CD4-positive, alpha-beta memory T cell (primary cell): ENCODE measurements around the gene BNIP2. TPM values are rescaled to one million over a fixed set of nuclear protein-coding genes. Genes with fewer than 3 reads are reported as not detected.

Experiments
- CTCF ChIA-PET: fragments of 350-600 bp; sonication (Branson Sonifier 250); formaldehyde crosslinking; loops from one replicate; lab custom pipeline; 2021; ENCODE audit warnings: inconsistent platforms; ENCODE audit not compliant: partially characterized antibody; lab: Charles Lee
- POLR2A ChIA-PET: fragments of 350-600 bp; sonication (Branson Sonifier 250); formaldehyde crosslinking; loops from one replicate; lab custom pipeline; 2021; ENCODE audit not compliant: partially characterized antibody; lab: Charles Lee
- DNase-seq, 5 donors: peaks; one replicate each; pipeline versions ENCODE4 v3.0.0 to v3.0.0-alpha.2; 2020 to 2022; ENCODE audit warnings: mixed read lengths in 1 of 5
- H3K27ac ChIP-seq: one replicate; pipeline ENCODE4 v1.7.0; 2013; ENCODE audit warnings: low read depth, low read length
- H3K27me3 ChIP-seq: 2 replicates; pipeline ENCODE4 v1.7.0; 2013; ENCODE audit warnings: mild to moderate bottlenecking, low read length, moderate library complexity; ENCODE audit not compliant: insufficient read depth
- H3K36me3 ChIP-seq: 2 replicates; pipeline ENCODE4 v1.7.0; 2013; ENCODE audit warnings: mild to moderate bottlenecking, low read length, moderate library complexity; ENCODE audit not compliant: insufficient read depth
- H3K4me1 ChIP-seq: 2 replicates; pipeline ENCODE4 v1.7.0; 2013; ENCODE audit warnings: mild to moderate bottlenecking, low read length, moderate library complexity; ENCODE audit not compliant: insufficient read depth
- H3K4me3 ChIP-seq, 2 donors: one replicate each; pipeline ENCODE4 v1.7.0; 2013; ENCODE audit warnings: low read length in 2 of 2, mild to moderate bottlenecking in 1 of 2
- H3K9me3 ChIP-seq, 2 donors: one replicate each; pipeline ENCODE4 v1.7.0; 2013; ENCODE audit warnings: low read length in 2 of 2, control low read depth in 1 of 2; ENCODE audit not compliant: control insufficient read depth in 1 of 2
- H3K27ac Mint-ChIP-seq, 7 donors: one replicate each; pipeline ENCODE4 v1.8.0; 2020 to 2021; ENCODE audit warnings: mixed read lengths in 7 of 7, mild to moderate bottlenecking in 6 of 7, inconsistent platforms in 3 of 7, moderate library complexity in 3 of 7
- H3K27me3 Mint-ChIP-seq, 2 donors: one replicate each; pipeline ENCODE4 v1.8.0; 2020 to 2021; ENCODE audit warnings: mixed read lengths in 2 of 2
- H3K36me3 Mint-ChIP-seq, 2 donors: one replicate each; pipeline ENCODE4 v1.8.0; 2020 to 2021; ENCODE audit warnings: mixed read lengths in 2 of 2, inconsistent platforms in 1 of 2, mild to moderate bottlenecking in 1 of 2
- H3K4me1 Mint-ChIP-seq, 4 donors: one replicate each; pipeline ENCODE4 v1.8.0; 2020 to 2021; ENCODE audit warnings: mixed read lengths in 4 of 4, mild to moderate bottlenecking in 1 of 4
- H3K4me3 Mint-ChIP-seq, 8 donors: one replicate each; pipeline ENCODE4 v1.8.0; 2020 to 2021; ENCODE audit warnings: mixed read lengths in 8 of 8, mild to moderate bottlenecking in 7 of 8, moderate library complexity in 6 of 8, inconsistent platforms in 3 of 8
- H3K9me3 Mint-ChIP-seq, 8 donors: one replicate each; pipeline ENCODE4 v1.8.0; 2020 to 2021; ENCODE audit warnings: mixed read lengths in 8 of 8, mild to moderate bottlenecking in 5 of 8, inconsistent platforms in 3 of 8, moderate library complexity in 1 of 8
- intact Hi-C: fragments of 100-400 bp; cut with micrococcal nuclease; formaldehyde crosslinking; loops from one replicate; pipeline ENCODE4 v1.15.1; 2023
- polyA plus RNA-seq, 2 donors: library from polyadenylated mRNA; unstranded; fragments of 300-500 nt; fragmentation: Illumina TruSeq; gene quantifications; one replicate each; pipeline ENCODE4 v1.2.3, GENCODE V29; 2021
- total RNA-seq, 2 experiments: library from RNA; stranded (reverse); gene quantifications; one replicate each; pipeline ENCODE4 v1.2.3, GENCODE V29; 2021

Gene BNIP2
- total and polyA plus RNA-seq, 4 experiments from 2014 or later = 86.9 to 138 (median 96.6) TPM

- no peak overlapping the region for H3K4me3 Mint-ChIP-seq
- intact Hi-C loops = loop anchor here (1.0 to 2.0 kb wide), 3 partner anchors 32 to 724 kb away; partner anchors contain the start of genes BNIP2, RNF111 and SLTM
- H3K36me3 Mint-ChIP-seq = peaks cover 11 to 34% of the 10 kb centered on the region in 2 donors
Observed at GRCh38 chr15:59657635-59658125, 31.4 kb downstream of the BNIP2 start.

GRCh38 chr15:59656897-59657634 is 32.1 kb downstream of the BNIP2 start, which contains the start of gene GTF2A2:
TSS of gene GTF2A2 (minus strand) at chr15:59657515. CDS start at chr15:59652277, 5,238 bp downstream.
- Histone ChIP-seq H3K36me3 (peaks cover 8% of the 10 kb centered on the region), H3K27me3 (no peaks in the 10 kb centered on the region), H3K9me3 (no peaks in the 10 kb centered on the region), H3K27ac (peak within 1 kb of the TSS; percentile 79), H3K4me3 (peak within 1 kb of the TSS; percentile 71 to 76), H3K4me1 (peaks cover 29% of the 10 kb centered on the region)
- intact Hi-C loops = loop anchor here (1.0 to 2.0 kb wide), 3 partner anchors 32 to 724 kb away; partner anchors contain the start of genes BNIP2, RNF111 and SLTM
- peak within 1 kb of the TSS in 4 of 7 donors; percentile 28 to 89 (median 51) for H3K27ac Mint-ChIP-seq
- H3K36me3 Mint-ChIP-seq = peaks cover 12 to 34% of the 10 kb centered on the region in 2 donors
- ChIA-PET CTCF (interaction anchor here (0.9 to 2.4 kb wide), 4 partner anchors 10 to 936 kb away, joined by 3 to 13 read pairs (median 5); no protein-coding TSS in a partner anchor), POLR2A (interaction anchor here (0.7 to 2.5 kb wide), 4 partner anchors 28 to 741 kb away, joined by 3 to 62 read pairs (median 4); partner anchors contain the start of genes ANXA2 and BNIP2)
- no peaks in the 10 kb centered on the region for H3K27me3 Mint-ChIP-seq
- peaks cover 0 to 1% (median 0%) of the 10 kb centered on the region in 8 donors for H3K9me3 Mint-ChIP-seq
- H3K4me1 Mint-ChIP-seq = peaks cover 10 to 16% (median 13%) of the 10 kb centered on the region in 4 donors
- DNase-seq = peak; percentile 90 to 95 (median 91)
- H3K4me3 Mint-ChIP-seq = peak within 1 kb of the TSS in 7 of 8 donors; percentile 6 to 62 (median 53)

More at GRCh38 chr15:59657635-59658125, 31.4 kb downstream of the BNIP2 start:
- peaks cover 29% of the 10 kb centered on the region for H3K4me1 ChIP-seq
- Mint-ChIP-seq H3K27ac (peak overlapping the region in 1 of 7 donors; percentile 89), H3K9me3 (no peaks in the 10 kb centered on the region), H3K27me3 (no peaks in the 10 kb centered on the region), H3K4me1 (peaks cover 9 to 15% (median 11%) of the 10 kb centered on the region in 4 donors)
- no peaks in the 10 kb centered on the region for H3K27me3 ChIP-seq
- peaks cover 14% of the 10 kb centered on the region for H3K36me3 ChIP-seq
- H3K4me3 ChIP-seq = peak overlapping the region; percentile 71 to 76
- no peak for DNase-seq
- H3K27ac ChIP-seq = peak overlapping the region; percentile 79
- no peaks in the 10 kb centered on the region for H3K9me3 ChIP-seq
- CTCF ChIA-PET = interaction anchor here (0.9 to 2.4 kb wide), 4 partner anchors 11 to 935 kb away, joined by 3 to 13 read pairs (median 5); no protein-coding TSS in a partner anchor
- POLR2A ChIA-PET = interaction anchor here (0.7 to 2.5 kb wide), 4 partner anchors 27 to 740 kb away, joined by 3 to 62 read pairs (median 4); partner anchors contain the start of genes ANXA2 and BNIP2

- Histone ChIP-seq H3K27me3 (no peaks in the 10 kb centered on the region), H3K36me3 (peaks cover 22% of the 10 kb centered on the region), H3K27ac (no peak overlapping the region), H3K9me3 (no peaks in the 10 kb centered on the region), H3K4me1 (peaks cover 29% of the 10 kb centered on the region), H3K4me3 (no peak overlapping the region)
- no peak for DNase-seq
- Mint-ChIP-seq H3K36me3 (peaks cover 18 to 33% of the 10 kb centered on the region in 2 donors), H3K27me3 (no peaks in the 10 kb centered on the region), H3K27ac (no peak overlapping the region), H3K4me1 (peaks cover 13 to 17% (median 15%) of the 10 kb centered on the region in 4 donors), H3K4me3 (no peak overlapping the region), H3K9me3 (peaks cover 0 to 1% (median 0%) of the 10 kb centered on the region in 8 donors)
- ChIA-PET CTCF (no interaction called here), POLR2A (no interaction called here)
- intact Hi-C loops = no loop called here
Observed at GRCh38 chr15:59654046-59654445, 35.1 kb downstream of the BNIP2 start.

GRCh38 chr15:59649603-59650002 is 39.5 kb downstream of the BNIP2 start:
- Mint-ChIP-seq H3K27me3 (no peaks in the 10 kb centered on the region), H3K9me3 (peaks cover 0 to 1% (median 0%) of the 10 kb centered on the region in 8 donors), H3K4me1 (peaks cover 8 to 20% (median 12%) of the 10 kb centered on the region in 4 donors), H3K27ac (peak overlapping the region in 1 of 7 donors; percentile 46), H3K36me3 (peaks cover 29 to 42% of the 10 kb centered on the region in 2 donors), H3K4me3 (no peak overlapping the region)
- intact Hi-C loops = no loop called here
- POLR2A ChIA-PET = no interaction called here
- Histone ChIP-seq H3K9me3 (no peaks in the 10 kb centered on the region), H3K4me1 (no peaks in the 10 kb centered on the region), H3K36me3 (peaks cover 30% of the 10 kb centered on the region), H3K4me3 (no peak overlapping the region), H3K27me3 (no peaks in the 10 kb centered on the region), H3K27ac (no peak overlapping the region)
- DNase-seq = no peak
- CTCF ChIA-PET = no interaction called here

- ChIA-PET POLR2A (no interaction called here), CTCF (interaction anchor here (3.0 kb wide), 1 partner anchor 10 kb away, joined by 6 read pairs; the partner anchor contains the start of gene GTF2A2)
- Histone ChIP-seq H3K4me1 (no peaks in the 10 kb centered on the region), H3K27ac (no peak overlapping the region), H3K36me3 (peaks cover 28% of the 10 kb centered on the region), H3K27me3 (no peaks in the 10 kb centered on the region), H3K4me3 (no peak overlapping the region), H3K9me3 (no peaks in the 10 kb centered on the region)
- Mint-ChIP-seq H3K27ac (no peak overlapping the region), H3K9me3 (no peaks in the 10 kb centered on the region), H3K36me3 (peaks cover 27 to 45% of the 10 kb centered on the region in 2 donors), H3K4me1 (peaks cover 7 to 16% (median 12%) of the 10 kb centered on the region in 4 donors), H3K27me3 (no peaks in the 10 kb centered on the region), H3K4me3 (no peak overlapping the region)
- DNase-seq = no peak
- intact Hi-C loops = no loop called here
Observed at GRCh38 chr15:59647085-59647484, 42.0 kb downstream of the BNIP2 start.

GRCh38 chr15:59646277-59646676 is 42.8 kb downstream of the BNIP2 start:
- H3K36me3 ChIP-seq = peaks cover 25% of the 10 kb centered on the region
- ChIA-PET CTCF (interaction anchor here (3.0 kb wide), 1 partner anchor 11 kb away, joined by 6 read pairs; the partner anchor contains the start of gene GTF2A2), POLR2A (no interaction called here)
- intact Hi-C loops = no loop called here
- DNase-seq = no peak
- Mint-ChIP-seq H3K36me3 (peaks cover 28 to 45% of the 10 kb centered on the region in 2 donors), H3K27ac (no peak overlapping the region), H3K9me3 (no peaks in the 10 kb centered on the region), H3K27me3 (no peaks in the 10 kb centered on the region), H3K4me3 (no peak overlapping the region), H3K4me1 (peaks cover 7 to 16% (median 12%) of the 10 kb centered on the region in 4 donors)
- H3K27ac ChIP-seq = no peak overlapping the region
- H3K27me3 ChIP-seq = no peaks in the 10 kb centered on the region
- H3K9me3 ChIP-seq = no peaks in the 10 kb centered on the region
- no peaks in the 10 kb centered on the region for H3K4me1 ChIP-seq
- H3K4me3 ChIP-seq = no peak overlapping the region
